AG09309 (cell line): ENCODE results near the gene TMEM132C.

Source experiments
- DNase-seq: peaks from one replicate; pipeline ENCODE4 v3.0.0-alpha.2; 2010; ENCODE audit warnings: low read depth
- H3K4me3 ChIP-seq: 2 replicates; pipeline ENCODE4 v1.5.1; 2011; ENCODE audit warnings: mild to moderate bottlenecking, low read depth, low read length, moderate library complexity; ENCODE audit not compliant: control insufficient read depth
- TF ChIP-seq, protein P1 (sequence below): IDR thresholded peaks from 2 replicates; pipeline ENCODE4 v1.5.1; 2011; ENCODE audit warnings: mild to moderate bottlenecking, low read depth, low read length, inconsistent platforms; ENCODE audit not compliant: insufficient read depth, control insufficient read depth; ENCODE audit errors: missing control alignments

Gene TMEM132C

DNA sequence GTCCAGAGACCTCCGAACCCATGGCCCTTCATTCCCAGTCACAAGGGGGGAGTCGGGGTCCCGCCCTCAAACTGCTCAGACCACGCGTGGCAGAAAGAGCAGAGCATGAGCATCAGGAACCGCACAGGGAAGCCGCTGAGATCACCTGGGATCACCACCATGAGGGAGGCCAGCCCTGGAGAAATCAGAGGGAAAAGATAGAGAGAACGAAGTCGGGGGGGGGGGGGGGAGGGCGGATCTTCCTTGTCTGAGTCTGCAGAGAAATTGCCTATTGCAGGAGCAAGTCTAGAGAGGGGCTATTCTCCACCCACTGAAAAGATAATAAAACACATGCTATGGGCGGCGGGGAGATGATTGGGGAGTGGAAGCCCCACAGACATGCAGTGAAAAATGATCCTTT, 884 bp upstream of the TMEM132C start:
- H3K4me3 ChIP-seq = no peak overlapping the region
- TF ChIP-seq, protein P1, sequence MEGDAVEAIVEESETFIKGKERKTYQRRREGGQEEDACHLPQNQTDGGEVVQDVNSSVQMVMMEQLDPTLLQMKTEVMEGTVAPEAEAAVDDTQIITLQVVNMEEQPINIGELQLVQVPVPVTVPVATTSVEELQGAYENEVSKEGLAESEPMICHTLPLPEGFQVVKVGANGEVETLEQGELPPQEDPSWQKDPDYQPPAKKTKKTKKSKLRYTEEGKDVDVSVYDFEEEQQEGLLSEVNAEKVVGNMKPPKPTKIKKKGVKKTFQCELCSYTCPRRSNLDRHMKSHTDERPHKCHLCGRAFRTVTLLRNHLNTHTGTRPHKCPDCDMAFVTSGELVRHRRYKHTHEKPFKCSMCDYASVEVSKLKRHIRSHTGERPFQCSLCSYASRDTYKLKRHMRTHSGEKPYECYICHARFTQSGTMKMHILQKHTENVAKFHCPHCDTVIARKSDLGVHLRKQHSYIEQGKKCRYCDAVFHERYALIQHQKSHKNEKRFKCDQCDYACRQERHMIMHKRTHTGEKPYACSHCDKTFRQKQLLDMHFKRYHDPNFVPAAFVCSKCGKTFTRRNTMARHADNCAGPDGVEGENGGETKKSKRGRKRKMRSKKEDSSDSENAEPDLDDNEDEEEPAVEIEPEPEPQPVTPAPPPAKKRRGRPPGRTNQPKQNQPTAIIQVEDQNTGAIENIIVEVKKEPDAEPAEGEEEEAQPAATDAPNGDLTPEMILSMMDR = no peak
- no peak for DNase-seq

- TF ChIP-seq, protein P1 = no peak
- no peak overlapping the region for H3K4me3 ChIP-seq
- no peak for DNase-seq
These were observed 334 bp upstream of the TMEM132C start for GRCh38 chr12:128266541-128267130.

DNA sequence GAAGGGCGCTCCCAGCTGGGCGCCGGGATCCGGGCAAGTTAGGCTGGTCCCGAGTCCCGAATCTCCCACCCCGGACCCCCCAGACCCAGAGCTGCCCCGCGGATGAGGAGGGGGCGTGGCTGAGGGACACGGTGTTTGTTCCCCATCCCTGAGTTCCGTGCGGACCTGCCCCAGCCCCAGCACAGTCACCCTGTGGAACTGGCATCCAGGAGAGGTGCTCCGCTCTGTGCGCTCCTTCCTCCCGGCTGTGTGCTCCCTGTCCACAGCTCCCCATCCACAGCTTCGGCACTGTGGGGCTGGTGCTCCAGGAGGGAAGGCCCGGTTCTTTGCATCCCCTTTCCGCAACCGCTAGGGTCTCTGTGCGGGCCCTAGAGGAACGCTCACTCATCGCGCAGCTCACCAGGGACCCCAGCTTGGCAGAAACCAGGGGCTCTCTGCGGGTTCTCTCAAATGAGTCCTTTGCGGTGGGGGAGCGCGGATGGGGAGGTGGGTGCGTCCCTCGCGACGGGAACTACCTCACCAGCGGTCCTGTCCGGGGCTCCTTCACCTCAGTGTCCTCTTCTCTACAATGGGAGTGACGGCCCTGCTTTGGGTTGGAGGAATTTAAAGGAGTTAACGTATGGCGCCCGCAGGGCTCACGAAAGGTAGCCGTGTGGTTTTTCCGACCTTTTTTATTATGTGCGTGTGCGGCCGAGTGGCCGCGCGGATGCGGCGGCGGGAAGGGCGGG, 845 bp downstream of the TMEM132C start:
- H3K4me3 ChIP-seq = no peak overlapping the region
- TF ChIP-seq, protein P1 = no peak
- DNase-seq = no peak

- H3K4me3 ChIP-seq = no peak overlapping the region
- no peak for DNase-seq
- TF ChIP-seq, protein P1 = no peak
These were observed 1.5 kb downstream of the TMEM132C start for GRCh38 chr12:128268379-128268995.

DNA sequence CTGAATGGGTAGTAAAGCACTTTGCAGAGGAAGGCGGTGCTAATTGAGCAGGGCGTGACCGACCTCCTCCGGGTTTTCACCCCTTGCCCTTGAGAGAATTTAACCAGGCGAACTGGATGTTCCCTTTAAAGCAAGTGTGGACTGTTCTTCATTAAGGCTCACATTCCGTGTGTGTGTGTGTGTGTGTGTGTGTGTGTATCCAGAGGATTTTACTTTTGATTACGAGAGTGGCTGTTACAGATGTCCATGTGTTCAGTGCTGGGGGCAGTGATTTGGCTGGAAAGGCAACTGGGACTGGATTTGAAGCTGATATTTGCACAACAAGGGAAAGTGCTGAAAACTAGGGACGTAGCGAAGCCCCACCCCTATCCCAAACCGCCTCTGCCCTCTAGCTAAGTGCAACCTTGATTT, 2.2 kb downstream of the TMEM132C start:
- no peak for DNase-seq
- no peak overlapping the region for H3K4me3 ChIP-seq
- TF ChIP-seq, protein P1 = no peak

GRCh38 chr12:128276471-128276870, 9.5 kb downstream of the TMEM132C start:
- no peak overlapping the region for H3K4me3 ChIP-seq
- TF ChIP-seq, protein P1 = no peak
- no peak for DNase-seq
